Loucy (cell line): ENCODE data around the gene SORT1.
"Not testable (repeated sequence)": the region's sequence is repeated elsewhere in the genome, so short reads cannot be mapped to it uniquely, and the experiment has no call there.

Experiments used
- H2AFZ ChIP-seq: fragments of 200-600 bp; sonication (generic); 2 replicates; pipeline ENCODE4 v1.6.0; 2016; ENCODE audit warnings: antibody characterized with exemption, mild to moderate bottlenecking, low read length, moderate library complexity
- H3F3A ChIP-seq: fragments of 200-600 bp; 2 replicates; pipeline ENCODE4 v1.6.0; 2016; ENCODE audit warnings: antibody characterized with exemption, low read depth, mild to moderate bottlenecking
- H3K27me3 ChIP-seq: fragments of 200-600 bp; sonication (generic); 2 replicates; pipeline ENCODE4 v1.6.1; 2014; ENCODE audit warnings: low read length, mild to moderate bottlenecking; ENCODE audit not compliant: insufficient read depth, poor library complexity, severe bottlenecking
- H3K36me3 ChIP-seq: fragments of 200-600 bp; sonication (generic); 2 replicates; pipeline ENCODE4 v1.6.1; 2016; ENCODE audit warnings: low read length; ENCODE audit not compliant: insufficient read depth
- H3K4me1 ChIP-seq: fragments of 200-600 bp; sonication (generic); 2 replicates; pipeline ENCODE4 v1.5.1; 2014; ENCODE audit warnings: low read length, mild to moderate bottlenecking; ENCODE audit not compliant: insufficient read depth, poor library complexity, severe bottlenecking
- H3K4me2 ChIP-seq: fragments of 200-600 bp; sonication (generic); 2 replicates; pipeline ENCODE4 v1.6.0; 2014; ENCODE audit warnings: antibody characterized with exemption, low read length, low read depth, mild to moderate bottlenecking; ENCODE audit not compliant: poor library complexity, severe bottlenecking
- H3K4me3 ChIP-seq: fragments of 200-600 bp; sonication (generic); 2 replicates; pipeline ENCODE4 v1.5.1; 2014; ENCODE audit warnings: low read length, mild to moderate bottlenecking, mixed read lengths; ENCODE audit not compliant: poor library complexity, severe bottlenecking
- H3K79me2 ChIP-seq: fragments of 200-600 bp; sonication (generic); 2 replicates; pipeline ENCODE4 v1.6.1; 2014; ENCODE audit warnings: low read length; ENCODE audit not compliant: insufficient read depth
- H3K9ac ChIP-seq: fragments of 200-600 bp; sonication (generic); 2 replicates; pipeline ENCODE4 v1.6.0; 2014; ENCODE audit warnings: mild to moderate bottlenecking, low read depth, low read length, moderate library complexity; ENCODE audit not compliant: poor library complexity, severe bottlenecking
- H3K9me2 ChIP-seq: fragments of 200-600 bp; sonication (generic); replicated peaks from 2 replicates; pipeline ENCODE4 v1.6.1; 2016; ENCODE audit warnings: low read depth, low read length, mixed read lengths
- H3K9me3 ChIP-seq: fragments of 200-600 bp; sonication (generic); 2 replicates; pipeline ENCODE4 v1.6.1; 2014; ENCODE audit warnings: mild to moderate bottlenecking, antibody characterized with exemption, low read length, low read depth; ENCODE audit not compliant: insufficient read depth
- H4K20me1 ChIP-seq: fragments of 200-600 bp; sonication (generic); 2 replicates; pipeline ENCODE4 v1.6.0; 2014; ENCODE audit warnings: antibody characterized with exemption, low read length, mild to moderate bottlenecking; ENCODE audit not compliant: insufficient read depth, poor library complexity, severe bottlenecking
- CTCF ChIP-seq: fragments of 200-600 bp; sonication (generic); conservative IDR thresholded peaks from 2 replicates; pipeline ENCODE4 v1.5.1; 2014; ENCODE audit warnings: mild to moderate bottlenecking, antibody characterized with exemption, low read length
- EZH2phosphoT487 ChIP-seq: fragments of 200-600 bp; IDR thresholded peaks from 2 replicates; pipeline ENCODE4 v1.6.1; 2018; ENCODE audit warnings: antibody characterized with exemption, mild to moderate bottlenecking, moderate library complexity, borderline replicate concordance

Gene SORT1

GRCh38 chr1:109395602-109396512 lies 1.9 kb downstream of the SORT1 start:
- no peaks in the 10 kb centered on the region; the same call in 1 of the 2 replicates for H3F3A ChIP-seq
- no peak overlapping the region for H2AFZ ChIP-seq
- peak overlapping the region; percentile 83 for H3K4me3 ChIP-seq
- H3K9ac ChIP-seq: peak overlapping the region; percentile 61
- no peaks in the 10 kb centered on the region for H3K9me2 ChIP-seq
- peak overlapping the region; percentile 92 for H3K4me2 ChIP-seq
- no peaks in the 10 kb centered on the region for H3K9me3 ChIP-seq
- peaks cover 45% of the 10 kb centered on the region for H3K4me1 ChIP-seq
- H3K27me3 ChIP-seq: no peaks in the 10 kb centered on the region
- peaks cover 52% of the 10 kb centered on the region for H3K79me2 ChIP-seq
- TF ChIP-seq CTCF (no peak), EZH2phosphoT487 (no peak)
- peaks cover 4% of the 10 kb centered on the region; the same call in 1 of the 2 replicates for H3K36me3 ChIP-seq
- H4K20me1 ChIP-seq: peaks cover 13% of the 10 kb centered on the region

DNA sequence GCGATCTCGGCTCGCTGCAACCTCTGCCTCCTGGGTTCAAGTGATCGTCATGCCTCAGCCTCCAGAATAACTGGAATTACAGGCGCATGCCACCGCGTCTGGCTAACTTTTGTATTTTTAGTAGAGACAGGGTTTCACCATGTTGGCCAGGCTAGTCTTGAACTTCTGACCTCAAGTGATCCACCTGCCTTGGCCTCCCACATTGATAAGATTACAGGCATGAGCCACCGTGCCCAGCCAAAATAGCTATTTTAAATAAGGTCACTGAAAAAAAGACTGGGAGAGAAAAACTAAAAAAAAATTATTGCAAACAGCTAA lies 2.5 kb downstream of the SORT1 start:
- Histone ChIP-seq H3K4me1 (peaks cover 45% of the 10 kb centered on the region), H4K20me1 (peaks cover 13% of the 10 kb centered on the region), H3K79me2 (peaks cover 54% of the 10 kb centered on the region), H3K4me2 (peak overlapping the region; percentile 92)
- H2AFZ ChIP-seq, H3K27me3 ChIP-seq, H3F3A ChIP-seq, H3K4me3 ChIP-seq, H3K36me3 ChIP-seq, H3K9ac ChIP-seq, H3K9me2 ChIP-seq, H3K9me3 ChIP-seq: not testable (repeated sequence)

GRCh38 chr1:109394591-109395281 lies 3.0 kb downstream of the SORT1 start:
- no peaks in the 10 kb centered on the region for H3K9me3 ChIP-seq
- TF ChIP-seq EZH2phosphoT487 (no peak), CTCF (no peak)
- no peak overlapping the region for H2AFZ ChIP-seq
- H3K9ac ChIP-seq: peak overlapping the region; percentile 14
- H3K4me2 ChIP-seq: peak overlapping the region; percentile 92
- H3F3A ChIP-seq: no peaks in the 10 kb centered on the region; the same call in 1 of the 2 replicates
- H3K4me3 ChIP-seq: peak overlapping the region; percentile 39
- peaks cover 45% of the 10 kb centered on the region for H3K4me1 ChIP-seq
- H4K20me1 ChIP-seq: peaks cover 13% of the 10 kb centered on the region
- H3K79me2 ChIP-seq: peaks cover 59% of the 10 kb centered on the region
- no peaks in the 10 kb centered on the region for H3K9me2 ChIP-seq
- no peaks in the 10 kb centered on the region for H3K36me3 ChIP-seq
- H3K27me3 ChIP-seq: no peaks in the 10 kb centered on the region
